ENCODE results near the gene TAS2R4. TPM values are rescaled to one million over a fixed set of nuclear protein-coding genes. Genes with fewer than 3 reads are reported as not detected.

TAS2R4 gene
- total RNA-seq, 1 experiment from 2014 or later, result 0.72 TPM

DNA sequence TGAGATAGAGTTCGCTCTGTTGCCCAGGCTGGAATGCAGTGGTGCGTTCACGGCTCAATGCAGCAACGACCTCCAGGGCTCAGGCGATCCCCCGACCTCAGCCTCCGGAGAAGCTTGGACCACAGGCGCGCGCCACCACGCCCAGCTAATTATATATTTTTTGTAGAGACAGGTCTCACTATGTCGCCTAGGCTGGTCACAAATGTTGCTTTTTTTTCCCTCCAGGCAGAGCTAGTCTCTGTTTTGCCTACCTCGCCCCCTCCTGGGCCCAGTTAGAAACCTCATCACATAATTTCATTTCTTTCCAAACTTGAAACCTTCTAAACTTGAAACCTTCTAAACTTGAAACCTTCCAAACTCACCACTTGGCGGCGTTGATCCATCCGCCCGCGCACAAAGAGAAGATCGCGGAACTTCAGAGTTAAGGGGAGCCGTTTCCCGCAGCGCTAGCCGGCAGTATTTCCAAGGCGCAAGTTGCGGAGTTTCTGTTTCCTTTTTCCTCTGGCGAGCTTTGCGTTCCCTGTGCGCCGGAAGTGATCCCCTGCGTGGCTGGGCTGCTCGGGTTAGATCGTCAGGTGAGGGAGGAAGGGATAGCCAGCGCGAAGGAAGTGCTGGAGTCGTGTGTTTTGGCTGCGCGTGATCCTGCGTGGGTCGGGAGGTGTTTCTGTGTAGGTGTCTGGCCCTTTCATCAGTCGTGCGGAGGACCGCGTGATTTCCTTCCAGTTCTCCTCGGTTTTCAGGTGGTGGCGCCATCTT, 38.5 kb upstream of the TAS2R4 start, which contains the start of gene SSBP1 (continued):
- TF ChIP-seq TP53 (CRISPR knock-in tag; IDR thresholded peaks at IDR 0.05) (no peak), ZNF263 (CRISPR knock-in tag; IDR thresholded peaks at IDR 0.05; ENCODE audit: low read depth) (no peak), GTF2I (CRISPR knock-in tag; conservative IDR thresholded peaks at IDR 0.05) (no peak), NFE2L1 (CRISPR knock-in tag; IDR thresholded peaks at IDR 0.05) (0 out of 2 replicates have a peak, but pooled peaks have one; percentile 37), GABPB1 (CRISPR knock-in tag; IDR thresholded peaks at IDR 0.05) (peak; percentile 92), PRRX2 (CRISPR knock-in tag; IDR thresholded peaks at IDR 0.05) (no peak), TEAD4 (CRISPR knock-in tag; IDR thresholded peaks at IDR 0.05) (no peak), ZNF671 (CRISPR knock-in tag; IDR thresholded peaks at IDR 0.05) (no peak), NFATC4 (CRISPR knock-in tag; IDR thresholded peaks at IDR 0.05) (no peak)
- TF ChIP-seq, protein P1, sequence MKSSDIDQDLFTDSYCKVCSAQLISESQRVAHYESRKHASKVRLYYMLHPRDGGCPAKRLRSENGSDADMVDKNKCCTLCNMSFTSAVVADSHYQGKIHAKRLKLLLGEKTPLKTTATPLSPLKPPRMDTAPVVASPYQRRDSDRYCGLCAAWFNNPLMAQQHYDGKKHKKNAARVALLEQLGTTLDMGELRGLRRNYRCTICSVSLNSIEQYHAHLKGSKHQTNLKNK (CRISPR knock-in tag; IDR thresholded peaks at IDR 0.05), result no peak
- TF ChIP-seq, protein P2, sequence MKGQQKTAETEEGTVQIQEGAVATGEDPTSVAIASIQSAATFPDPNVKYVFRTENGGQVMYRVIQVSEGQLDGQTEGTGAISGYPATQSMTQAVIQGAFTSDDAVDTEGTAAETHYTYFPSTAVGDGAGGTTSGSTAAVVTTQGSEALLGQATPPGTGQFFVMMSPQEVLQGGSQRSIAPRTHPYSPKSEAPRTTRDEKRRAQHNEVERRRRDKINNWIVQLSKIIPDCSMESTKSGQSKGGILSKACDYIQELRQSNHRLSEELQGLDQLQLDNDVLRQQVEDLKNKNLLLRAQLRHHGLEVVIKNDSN (CRISPR knock-in tag; IDR thresholded peaks at IDR 0.05), result no peak
- TF ChIP-seq, protein P3, sequence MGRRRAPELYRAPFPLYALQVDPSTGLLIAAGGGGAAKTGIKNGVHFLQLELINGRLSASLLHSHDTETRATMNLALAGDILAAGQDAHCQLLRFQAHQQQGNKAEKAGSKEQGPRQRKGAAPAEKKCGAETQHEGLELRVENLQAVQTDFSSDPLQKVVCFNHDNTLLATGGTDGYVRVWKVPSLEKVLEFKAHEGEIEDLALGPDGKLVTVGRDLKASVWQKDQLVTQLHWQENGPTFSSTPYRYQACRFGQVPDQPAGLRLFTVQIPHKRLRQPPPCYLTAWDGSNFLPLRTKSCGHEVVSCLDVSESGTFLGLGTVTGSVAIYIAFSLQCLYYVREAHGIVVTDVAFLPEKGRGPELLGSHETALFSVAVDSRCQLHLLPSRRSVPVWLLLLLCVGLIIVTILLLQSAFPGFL (CRISPR knock-in tag; IDR thresholded peaks at IDR 0.05; ENCODE audit: borderline replicate concordance), result no peak
- TF ChIP-seq, protein P4, sequence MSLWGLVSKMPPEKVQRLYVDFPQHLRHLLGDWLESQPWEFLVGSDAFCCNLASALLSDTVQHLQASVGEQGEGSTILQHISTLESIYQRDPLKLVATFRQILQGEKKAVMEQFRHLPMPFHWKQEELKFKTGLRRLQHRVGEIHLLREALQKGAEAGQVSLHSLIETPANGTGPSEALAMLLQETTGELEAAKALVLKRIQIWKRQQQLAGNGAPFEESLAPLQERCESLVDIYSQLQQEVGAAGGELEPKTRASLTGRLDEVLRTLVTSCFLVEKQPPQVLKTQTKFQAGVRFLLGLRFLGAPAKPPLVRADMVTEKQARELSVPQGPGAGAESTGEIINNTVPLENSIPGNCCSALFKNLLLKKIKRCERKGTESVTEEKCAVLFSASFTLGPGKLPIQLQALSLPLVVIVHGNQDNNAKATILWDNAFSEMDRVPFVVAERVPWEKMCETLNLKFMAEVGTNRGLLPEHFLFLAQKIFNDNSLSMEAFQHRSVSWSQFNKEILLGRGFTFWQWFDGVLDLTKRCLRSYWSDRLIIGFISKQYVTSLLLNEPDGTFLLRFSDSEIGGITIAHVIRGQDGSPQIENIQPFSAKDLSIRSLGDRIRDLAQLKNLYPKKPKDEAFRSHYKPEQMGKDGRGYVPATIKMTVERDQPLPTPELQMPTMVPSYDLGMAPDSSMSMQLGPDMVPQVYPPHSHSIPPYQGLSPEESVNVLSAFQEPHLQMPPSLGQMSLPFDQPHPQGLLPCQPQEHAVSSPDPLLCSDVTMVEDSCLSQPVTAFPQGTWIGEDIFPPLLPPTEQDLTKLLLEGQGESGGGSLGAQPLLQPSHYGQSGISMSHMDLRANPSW (CRISPR knock-in tag; conservative IDR thresholded peaks at IDR 0.05; ENCODE audit: low read depth), result no peak
- TF ChIP-seq, protein P5, sequence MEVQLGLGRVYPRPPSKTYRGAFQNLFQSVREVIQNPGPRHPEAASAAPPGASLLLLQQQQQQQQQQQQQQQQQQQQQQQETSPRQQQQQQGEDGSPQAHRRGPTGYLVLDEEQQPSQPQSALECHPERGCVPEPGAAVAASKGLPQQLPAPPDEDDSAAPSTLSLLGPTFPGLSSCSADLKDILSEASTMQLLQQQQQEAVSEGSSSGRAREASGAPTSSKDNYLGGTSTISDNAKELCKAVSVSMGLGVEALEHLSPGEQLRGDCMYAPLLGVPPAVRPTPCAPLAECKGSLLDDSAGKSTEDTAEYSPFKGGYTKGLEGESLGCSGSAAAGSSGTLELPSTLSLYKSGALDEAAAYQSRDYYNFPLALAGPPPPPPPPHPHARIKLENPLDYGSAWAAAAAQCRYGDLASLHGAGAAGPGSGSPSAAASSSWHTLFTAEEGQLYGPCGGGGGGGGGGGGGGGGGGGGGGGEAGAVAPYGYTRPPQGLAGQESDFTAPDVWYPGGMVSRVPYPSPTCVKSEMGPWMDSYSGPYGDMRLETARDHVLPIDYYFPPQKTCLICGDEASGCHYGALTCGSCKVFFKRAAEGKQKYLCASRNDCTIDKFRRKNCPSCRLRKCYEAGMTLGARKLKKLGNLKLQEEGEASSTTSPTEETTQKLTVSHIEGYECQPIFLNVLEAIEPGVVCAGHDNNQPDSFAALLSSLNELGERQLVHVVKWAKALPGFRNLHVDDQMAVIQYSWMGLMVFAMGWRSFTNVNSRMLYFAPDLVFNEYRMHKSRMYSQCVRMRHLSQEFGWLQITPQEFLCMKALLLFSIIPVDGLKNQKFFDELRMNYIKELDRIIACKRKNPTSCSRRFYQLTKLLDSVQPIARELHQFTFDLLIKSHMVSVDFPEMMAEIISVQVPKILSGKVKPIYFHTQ (CRISPR knock-in tag; IDR thresholded peaks at IDR 0.05), result no peak
- TF ChIP-seq, protein P6, sequence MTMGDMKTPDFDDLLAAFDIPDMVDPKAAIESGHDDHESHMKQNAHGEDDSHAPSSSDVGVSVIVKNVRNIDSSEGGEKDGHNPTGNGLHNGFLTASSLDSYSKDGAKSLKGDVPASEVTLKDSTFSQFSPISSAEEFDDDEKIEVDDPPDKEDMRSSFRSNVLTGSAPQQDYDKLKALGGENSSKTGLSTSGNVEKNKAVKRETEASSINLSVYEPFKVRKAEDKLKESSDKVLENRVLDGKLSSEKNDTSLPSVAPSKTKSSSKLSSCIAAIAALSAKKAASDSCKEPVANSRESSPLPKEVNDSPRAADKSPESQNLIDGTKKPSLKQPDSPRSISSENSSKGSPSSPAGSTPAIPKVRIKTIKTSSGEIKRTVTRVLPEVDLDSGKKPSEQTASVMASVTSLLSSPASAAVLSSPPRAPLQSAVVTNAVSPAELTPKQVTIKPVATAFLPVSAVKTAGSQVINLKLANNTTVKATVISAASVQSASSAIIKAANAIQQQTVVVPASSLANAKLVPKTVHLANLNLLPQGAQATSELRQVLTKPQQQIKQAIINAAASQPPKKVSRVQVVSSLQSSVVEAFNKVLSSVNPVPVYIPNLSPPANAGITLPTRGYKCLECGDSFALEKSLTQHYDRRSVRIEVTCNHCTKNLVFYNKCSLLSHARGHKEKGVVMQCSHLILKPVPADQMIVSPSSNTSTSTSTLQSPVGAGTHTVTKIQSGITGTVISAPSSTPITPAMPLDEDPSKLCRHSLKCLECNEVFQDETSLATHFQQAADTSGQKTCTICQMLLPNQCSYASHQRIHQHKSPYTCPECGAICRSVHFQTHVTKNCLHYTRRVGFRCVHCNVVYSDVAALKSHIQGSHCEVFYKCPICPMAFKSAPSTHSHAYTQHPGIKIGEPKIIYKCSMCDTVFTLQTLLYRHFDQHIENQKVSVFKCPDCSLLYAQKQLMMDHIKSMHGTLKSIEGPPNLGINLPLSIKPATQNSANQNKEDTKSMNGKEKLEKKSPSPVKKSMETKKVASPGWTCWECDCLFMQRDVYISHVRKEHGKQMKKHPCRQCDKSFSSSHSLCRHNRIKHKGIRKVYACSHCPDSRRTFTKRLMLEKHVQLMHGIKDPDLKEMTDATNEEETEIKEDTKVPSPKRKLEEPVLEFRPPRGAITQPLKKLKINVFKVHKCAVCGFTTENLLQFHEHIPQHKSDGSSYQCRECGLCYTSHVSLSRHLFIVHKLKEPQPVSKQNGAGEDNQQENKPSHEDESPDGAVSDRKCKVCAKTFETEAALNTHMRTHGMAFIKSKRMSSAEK (CRISPR knock-in tag; IDR thresholded peaks at IDR 0.05; ENCODE audit: borderline replicate concordance), result no peak; the same call in 1 of the 2 replicates
- TF ChIP-seq, protein P7, sequence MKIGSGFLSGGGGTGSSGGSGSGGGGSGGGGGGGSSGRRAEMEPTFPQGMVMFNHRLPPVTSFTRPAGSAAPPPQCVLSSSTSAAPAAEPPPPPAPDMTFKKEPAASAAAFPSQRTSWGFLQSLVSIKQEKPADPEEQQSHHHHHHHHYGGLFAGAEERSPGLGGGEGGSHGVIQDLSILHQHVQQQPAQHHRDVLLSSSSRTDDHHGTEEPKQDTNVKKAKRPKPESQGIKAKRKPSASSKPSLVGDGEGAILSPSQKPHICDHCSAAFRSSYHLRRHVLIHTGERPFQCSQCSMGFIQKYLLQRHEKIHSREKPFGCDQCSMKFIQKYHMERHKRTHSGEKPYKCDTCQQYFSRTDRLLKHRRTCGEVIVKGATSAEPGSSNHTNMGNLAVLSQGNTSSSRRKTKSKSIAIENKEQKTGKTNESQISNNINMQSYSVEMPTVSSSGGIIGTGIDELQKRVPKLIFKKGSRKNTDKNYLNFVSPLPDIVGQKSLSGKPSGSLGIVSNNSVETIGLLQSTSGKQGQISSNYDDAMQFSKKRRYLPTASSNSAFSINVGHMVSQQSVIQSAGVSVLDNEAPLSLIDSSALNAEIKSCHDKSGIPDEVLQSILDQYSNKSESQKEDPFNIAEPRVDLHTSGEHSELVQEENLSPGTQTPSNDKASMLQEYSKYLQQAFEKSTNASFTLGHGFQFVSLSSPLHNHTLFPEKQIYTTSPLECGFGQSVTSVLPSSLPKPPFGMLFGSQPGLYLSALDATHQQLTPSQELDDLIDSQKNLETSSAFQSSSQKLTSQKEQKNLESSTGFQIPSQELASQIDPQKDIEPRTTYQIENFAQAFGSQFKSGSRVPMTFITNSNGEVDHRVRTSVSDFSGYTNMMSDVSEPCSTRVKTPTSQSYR (CRISPR knock-in tag; IDR thresholded peaks at IDR 0.05), result 0 out of 2 replicates have a peak, but pooled peaks have one; percentile 36
- TF ChIP-seq, protein P8, sequence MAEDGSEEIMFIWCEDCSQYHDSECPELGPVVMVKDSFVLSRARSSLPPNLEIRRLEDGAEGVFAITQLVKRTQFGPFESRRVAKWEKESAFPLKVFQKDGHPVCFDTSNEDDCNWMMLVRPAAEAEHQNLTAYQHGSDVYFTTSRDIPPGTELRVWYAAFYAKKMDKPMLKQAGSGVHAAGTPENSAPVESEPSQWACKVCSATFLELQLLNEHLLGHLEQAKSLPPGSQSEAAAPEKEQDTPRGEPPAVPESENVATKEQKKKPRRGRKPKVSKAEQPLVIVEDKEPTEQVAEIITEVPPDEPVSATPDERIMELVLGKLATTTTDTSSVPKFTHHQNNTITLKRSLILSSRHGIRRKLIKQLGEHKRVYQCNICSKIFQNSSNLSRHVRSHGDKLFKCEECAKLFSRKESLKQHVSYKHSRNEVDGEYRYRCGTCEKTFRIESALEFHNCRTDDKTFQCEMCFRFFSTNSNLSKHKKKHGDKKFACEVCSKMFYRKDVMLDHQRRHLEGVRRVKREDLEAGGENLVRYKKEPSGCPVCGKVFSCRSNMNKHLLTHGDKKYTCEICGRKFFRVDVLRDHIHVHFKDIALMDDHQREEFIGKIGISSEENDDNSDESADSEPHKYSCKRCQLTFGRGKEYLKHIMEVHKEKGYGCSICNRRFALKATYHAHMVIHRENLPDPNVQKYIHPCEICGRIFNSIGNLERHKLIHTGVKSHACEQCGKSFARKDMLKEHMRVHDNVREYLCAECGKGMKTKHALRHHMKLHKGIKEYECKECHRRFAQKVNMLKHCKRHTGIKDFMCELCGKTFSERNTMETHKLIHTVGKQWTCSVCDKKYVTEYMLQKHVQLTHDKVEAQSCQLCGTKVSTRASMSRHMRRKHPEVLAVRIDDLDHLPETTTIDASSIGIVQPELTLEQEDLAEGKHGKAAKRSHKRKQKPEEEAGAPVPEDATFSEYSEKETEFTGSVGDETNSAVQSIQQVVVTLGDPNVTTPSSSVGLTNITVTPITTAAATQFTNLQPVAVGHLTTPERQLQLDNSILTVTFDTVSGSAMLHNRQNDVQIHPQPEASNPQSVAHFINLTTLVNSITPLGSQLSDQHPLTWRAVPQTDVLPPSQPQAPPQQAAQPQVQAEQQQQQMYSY (CRISPR knock-in tag; IDR thresholded peaks at IDR 0.05), result no peak

All from WTC11 (cell line).